Stimulated activated CD8-positive, alpha-beta memory T cell treated with anti-CD3 and anti-CD28 coated beads, Interleukin-2, amount 100 ng/mL, for 48 hours (primary cell): ENCODE results near the gene ZCWPW2.

Source experiments
- DNase-seq, 2 donors: peaks; one replicate each; pipeline ENCODE4 v3.0.0-alpha.2; 2020; ENCODE audit warnings: low read depth in 2 of 2

Gene ZCWPW2

DNA sequence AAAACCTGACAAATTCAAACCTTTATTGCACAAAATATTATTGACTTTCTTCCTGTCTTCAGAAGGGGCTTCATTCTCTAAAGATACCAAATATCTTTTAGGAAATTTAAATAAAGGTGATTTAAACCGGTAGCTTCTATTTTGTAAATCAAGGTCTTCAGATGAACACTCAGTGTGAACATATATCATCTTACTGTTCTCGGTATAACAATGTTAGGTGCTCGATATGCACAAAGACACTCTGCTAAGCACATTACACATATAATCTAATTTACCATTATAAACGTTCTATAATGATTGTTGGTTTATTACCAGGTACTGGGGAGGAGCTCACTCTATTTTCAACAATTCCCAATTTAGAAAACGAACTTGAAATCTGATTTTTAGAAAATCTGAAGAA is 225.5 kb downstream of the ZCWPW2 start:
- no peak for DNase-seq

DNA sequence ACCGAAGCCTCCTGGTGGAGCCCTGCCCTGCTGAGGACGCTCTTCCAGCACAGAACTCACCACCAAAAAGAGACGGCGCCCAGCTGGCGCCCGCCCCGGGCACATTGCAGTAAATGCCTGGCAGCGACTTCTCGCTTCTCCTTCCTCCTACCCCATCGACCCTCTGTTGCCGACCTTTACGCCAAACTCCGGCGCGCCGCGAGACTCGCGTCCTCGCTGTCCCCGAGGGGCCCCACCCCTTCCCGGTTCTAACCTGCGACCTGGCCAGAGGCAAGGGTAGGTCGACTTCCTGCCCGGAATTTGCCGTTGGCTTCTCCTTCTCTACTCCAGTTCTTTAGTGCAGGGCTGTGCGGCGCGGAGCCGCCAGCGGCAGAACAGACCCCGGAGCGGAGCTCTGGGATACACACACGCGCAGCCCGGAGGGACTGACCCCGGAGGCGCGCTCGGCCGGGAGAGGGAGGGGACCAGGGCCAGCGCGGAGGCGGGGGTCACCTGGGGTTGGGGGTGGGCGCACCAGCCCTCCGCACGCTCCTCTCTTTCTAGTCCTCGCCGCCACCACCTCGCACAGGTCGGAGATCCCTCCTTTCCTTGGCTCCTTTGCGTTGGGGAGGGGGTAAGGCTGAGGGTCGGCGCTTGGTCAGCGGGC is 226.7 kb downstream of the ZCWPW2 start:
- no peak for DNase-seq
